BJ (cell line): ENCODE data around the gene TNRC6A. TPM values are rescaled to one million over a fixed set of nuclear protein-coding genes. Genes with fewer than 3 reads are reported as not detected.

Experiments
- CTCF ChIA-PET: fragments of 350-600 bp; formaldehyde crosslinking; extraction: SDS; loops from one replicate; lab custom pipeline; 2021; ENCODE audit warnings: antibody characterized with exemption, inconsistent platforms; lab: Yijun Ruan, JAX
- POLR2A ChIA-PET: fragments of 300-600 bp; sonication (Branson Sonifier 250); formaldehyde crosslinking; extraction: SDS; loops from one replicate; lab custom pipeline; 2021; ENCODE audit warnings: antibody characterized with exemption; lab: Charles Lee
- DNase-seq: peaks from one replicate; pipeline ENCODE4 v3.0.0-alpha.2; 2011; ENCODE audit warnings: low read depth
- H3K27me3 ChIP-seq: 2 replicates; pipeline ENCODE4 v1.6.0; 2011; ENCODE audit warnings: low read length; ENCODE audit not compliant: control insufficient read depth, insufficient read depth
- H3K36me3 ChIP-seq: 2 replicates; pipeline ENCODE4 v1.5.1; 2011; ENCODE audit warnings: low read length; ENCODE audit not compliant: control insufficient read depth, insufficient read depth
- H3K4me3 ChIP-seq: 2 replicates; pipeline ENCODE4 v1.5.1; 2011; ENCODE audit warnings: low read depth, mild to moderate bottlenecking, control low read depth, low read length
- polyA plus RNA-seq: library from polyadenylated mRNA; depleted of rRNA; stranded (reverse); fragments of >200 nt; gene quantifications from 2 replicates; pipeline ENCODE4 v1.2.3, GENCODE V29; 2011
- TF ChIP-seq, protein P1 (sequence below): IDR thresholded peaks from 2 replicates; pipeline ENCODE4 v1.5.1; 2011; ENCODE audit warnings: low read depth, mild to moderate bottlenecking, control low read depth, inconsistent platforms, low read length, moderate library complexity; ENCODE audit not compliant: insufficient read depth

TNRC6A gene
- polyA plus RNA-seq, 1 experiment = 44.8 TPM

DNA sequence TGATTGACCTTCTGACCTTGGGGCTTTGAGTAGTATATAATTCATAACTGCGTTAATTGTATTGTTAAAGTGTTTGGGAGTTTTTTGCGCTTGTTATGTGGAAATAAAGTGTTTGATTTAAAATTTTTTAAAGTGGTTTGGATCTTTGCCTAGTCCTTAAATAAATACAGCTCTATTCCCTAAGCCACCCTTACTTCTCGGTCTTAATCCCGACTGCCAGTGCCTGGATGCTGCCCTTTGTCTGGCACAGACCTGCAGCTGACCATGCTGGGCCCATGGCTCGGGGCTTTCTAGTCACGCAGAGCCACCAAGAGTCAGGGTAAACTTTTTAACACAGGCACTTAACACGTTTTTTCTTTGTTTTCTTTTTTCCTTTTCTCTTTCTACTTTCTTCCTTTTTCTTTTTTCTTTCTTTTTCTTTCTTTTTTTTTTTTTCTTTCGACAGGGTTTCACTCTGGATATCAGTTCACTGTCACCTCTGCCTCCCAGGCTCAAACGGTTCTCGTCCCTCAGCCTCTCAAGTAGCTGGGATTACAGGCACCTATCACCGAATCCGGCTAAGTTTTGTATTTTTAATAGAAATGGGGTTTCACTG is 96.7 kb downstream of the TNRC6A start:
- TF ChIP-seq, protein P1, sequence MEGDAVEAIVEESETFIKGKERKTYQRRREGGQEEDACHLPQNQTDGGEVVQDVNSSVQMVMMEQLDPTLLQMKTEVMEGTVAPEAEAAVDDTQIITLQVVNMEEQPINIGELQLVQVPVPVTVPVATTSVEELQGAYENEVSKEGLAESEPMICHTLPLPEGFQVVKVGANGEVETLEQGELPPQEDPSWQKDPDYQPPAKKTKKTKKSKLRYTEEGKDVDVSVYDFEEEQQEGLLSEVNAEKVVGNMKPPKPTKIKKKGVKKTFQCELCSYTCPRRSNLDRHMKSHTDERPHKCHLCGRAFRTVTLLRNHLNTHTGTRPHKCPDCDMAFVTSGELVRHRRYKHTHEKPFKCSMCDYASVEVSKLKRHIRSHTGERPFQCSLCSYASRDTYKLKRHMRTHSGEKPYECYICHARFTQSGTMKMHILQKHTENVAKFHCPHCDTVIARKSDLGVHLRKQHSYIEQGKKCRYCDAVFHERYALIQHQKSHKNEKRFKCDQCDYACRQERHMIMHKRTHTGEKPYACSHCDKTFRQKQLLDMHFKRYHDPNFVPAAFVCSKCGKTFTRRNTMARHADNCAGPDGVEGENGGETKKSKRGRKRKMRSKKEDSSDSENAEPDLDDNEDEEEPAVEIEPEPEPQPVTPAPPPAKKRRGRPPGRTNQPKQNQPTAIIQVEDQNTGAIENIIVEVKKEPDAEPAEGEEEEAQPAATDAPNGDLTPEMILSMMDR = no peak
- CTCF ChIA-PET = interaction anchor here (1.1 to 1.8 kb wide), 3 partner anchors 8 to 247 kb away, joined by 3 to 6 read pairs (median 3); no protein-coding TSS in a partner anchor
- Histone ChIP-seq H3K36me3 (peaks cover 30% of the 10 kb centered on the region), H3K4me3 (no peak overlapping the region), H3K27me3 (no peaks in the 10 kb centered on the region)
- POLR2A ChIA-PET = no interaction called here
- no peak for DNase-seq

DNA sequence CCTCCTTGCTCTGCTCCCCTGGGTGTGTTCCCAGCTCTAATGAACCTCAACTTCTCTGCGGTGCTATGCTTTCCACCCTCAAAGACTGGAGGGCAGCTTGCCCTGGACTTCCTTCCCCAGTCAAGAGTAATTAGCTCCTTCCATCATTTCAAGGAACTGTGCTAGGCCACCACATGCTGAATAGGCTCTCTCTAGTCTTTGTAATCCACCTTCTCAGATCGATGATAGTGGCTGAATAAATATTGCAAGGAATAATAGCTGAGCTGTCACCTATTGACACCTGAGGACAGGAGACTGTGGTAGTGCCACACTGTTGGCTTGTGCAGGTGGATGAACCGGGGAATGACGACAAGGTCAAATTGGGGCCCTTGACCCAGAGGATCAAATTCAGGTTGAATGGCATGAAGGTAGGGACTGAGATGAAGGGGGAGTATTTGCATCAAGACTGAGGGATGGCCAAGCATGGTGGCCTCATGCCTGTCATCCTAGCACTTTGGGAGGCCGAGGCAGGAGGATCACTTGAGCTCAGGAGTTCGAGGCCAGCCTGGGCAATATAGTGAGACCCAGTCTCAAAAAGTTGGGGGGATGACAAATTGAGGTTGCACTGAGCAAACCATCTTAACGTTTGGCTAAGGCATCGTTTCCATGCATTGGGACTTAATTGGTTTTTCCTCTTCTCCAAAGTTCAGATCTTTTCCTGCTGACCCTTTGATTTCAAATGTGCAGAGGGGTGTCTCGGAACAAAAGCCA is 97.5 kb downstream of the TNRC6A start:
- POLR2A ChIA-PET = no interaction called here
- H3K36me3 ChIP-seq = peaks cover 23% of the 10 kb centered on the region

DNA sequence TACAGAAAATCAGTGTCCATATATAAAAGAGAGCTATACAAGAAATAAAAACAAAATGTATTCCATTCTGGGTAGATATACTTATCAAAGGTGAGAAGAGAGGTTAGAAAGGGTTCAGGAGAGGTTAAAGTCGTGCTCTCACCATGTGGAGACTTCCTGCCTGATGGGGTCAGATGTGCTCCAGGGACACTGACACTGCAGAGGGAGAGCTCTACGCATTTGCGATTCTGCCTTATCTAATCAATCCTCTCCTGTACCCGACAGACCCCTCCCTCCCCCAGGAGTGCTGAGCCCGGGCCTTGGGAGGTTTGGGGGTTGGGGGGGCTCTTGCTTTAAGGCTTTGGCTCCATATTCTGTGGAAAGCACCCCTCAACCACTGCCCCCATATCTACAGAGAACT is 99.7 kb downstream of the TNRC6A start:
- DNase-seq = no peak
- ChIA-PET CTCF (interaction anchor here (0.6 kb wide), 1 partner anchor 77 kb away, joined by 3 read pairs; no protein-coding TSS in a partner anchor), POLR2A (no interaction called here)
- peaks cover 6% of the 10 kb centered on the region for H3K36me3 ChIP-seq
- H3K27me3 ChIP-seq = no peaks in the 10 kb centered on the region
- H3K4me3 ChIP-seq = no peak overlapping the region
- TF ChIP-seq, protein P1 = no peak

More for the DNA sequence above, 97.5 kb downstream of the TNRC6A start:
- Histone ChIP-seq H3K27me3 (no peaks in the 10 kb centered on the region), H3K4me3 (no peak overlapping the region)
- CTCF ChIA-PET = interaction anchor here (1.1 to 1.8 kb wide), 2 partner anchors 8 to 248 kb away, joined by 3 to 6 read pairs; no protein-coding TSS in a partner anchor
- no peak for DNase-seq
- TF ChIP-seq, protein P1 = no peak

DNA sequence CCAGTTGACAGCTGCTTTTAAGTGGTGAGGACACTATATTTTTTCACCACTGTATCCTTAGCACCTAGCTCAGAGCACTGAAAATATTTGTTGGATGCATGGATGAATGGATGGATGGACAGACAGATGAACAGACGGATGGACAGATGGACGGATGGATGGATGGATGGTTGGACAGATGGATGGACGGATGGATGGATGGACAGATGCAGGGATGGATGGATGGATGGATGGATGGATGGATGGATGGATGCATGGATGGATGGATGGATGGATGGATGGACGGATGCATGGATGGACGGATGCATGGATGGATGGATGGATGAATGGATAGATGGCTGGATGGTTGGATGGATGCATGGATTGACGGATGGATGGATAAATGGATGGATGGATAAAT is 103.9 kb downstream of the TNRC6A start:
- Histone ChIP-seq H3K36me3 (no peaks in the 10 kb centered on the region; the same call in 1 of the 2 replicates), H3K27me3 (no peaks in the 10 kb centered on the region), H3K4me3 (no peak overlapping the region)
- no peak for DNase-seq
- POLR2A ChIA-PET = no interaction called here
- TF ChIP-seq, protein P1 = no peak
- CTCF ChIA-PET = interaction anchor here (0.6 kb wide), 1 partner anchor 14 kb away, joined by 3 read pairs; no protein-coding TSS in a partner anchor
